Epithelial cell of alveolus of lung (primary cell): ENCODE data around the gene EAF2. TPM values are rescaled to one million over a fixed set of nuclear protein-coding genes. Genes with fewer than 3 reads are reported as not detected.

ENCODE experiments used
- total RNA-seq: library from RNA; depleted of rRNA; stranded (reverse); fragments of >200 nt; gene quantifications from 2 replicates; pipeline ENCODE4 v1.2.1, GENCODE V29; 2015

Gene EAF2
- total RNA-seq = 1.6 TPM in 1 of 2 replicates, not detected in the other

DNA sequence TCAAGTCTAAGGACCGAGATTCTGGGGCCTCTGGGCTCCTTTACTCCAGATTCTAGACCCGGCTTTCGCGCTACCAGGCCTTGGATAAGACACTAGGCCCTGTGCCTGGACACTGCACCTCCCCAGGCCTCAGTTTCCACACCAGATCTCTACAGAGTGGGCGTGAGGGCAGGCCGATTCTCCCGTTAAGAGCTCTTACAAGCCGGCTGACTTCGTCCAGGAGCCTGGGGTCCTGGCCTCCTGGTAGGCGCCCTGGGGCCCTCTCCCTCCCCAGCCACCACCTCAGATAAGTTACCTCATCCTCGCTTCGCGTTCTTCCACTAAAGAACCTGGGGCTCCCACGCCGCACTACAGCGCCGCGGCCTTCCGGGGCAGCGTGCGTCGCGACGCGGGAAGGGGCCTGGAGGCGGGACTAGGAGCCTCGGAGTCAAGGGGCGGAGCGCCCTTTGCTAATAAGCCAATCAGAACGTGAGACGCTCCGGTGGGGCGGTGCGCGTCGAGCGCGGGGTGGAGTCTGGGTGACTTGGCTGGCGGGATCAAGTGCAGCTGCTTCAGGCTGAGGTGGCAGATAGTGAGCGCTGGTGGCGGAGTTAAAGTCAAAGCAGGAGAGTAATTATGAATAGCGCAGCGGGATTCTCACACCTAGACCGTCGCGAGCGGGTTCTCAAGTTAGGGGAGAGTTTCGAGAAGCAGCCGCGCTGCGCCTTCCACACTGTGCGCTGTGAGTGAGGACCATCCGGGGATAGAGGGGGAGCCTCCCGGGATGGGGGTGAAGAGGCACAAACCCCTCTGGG, at the start of gene EAF2, which contains the start of gene IQCB1:
EAF2 (plus strand) TSS at position 539 of the 794 bp plus-strand sequence; CDS start at position 616, 77 bp downstream.
IQCB1 (minus strand) TSS at position 390 of the 794 bp plus-strand sequence. CDS start 6,100 bp downstream, outside the sequence.

GRCh38 chr3:121894301-121894990, 59.4 kb downstream of the EAF2 start, which contains the start of gene SLC15A2:
SLC15A2 (plus strand) TSS chr3:121894401; CDS start chr3:121894477, 76 bp downstream.

Other genes starting within 250 kb of the EAF2 start
- gene FBXO40, start 241.8 kb upstream of the EAF2 start, total RNA-seq = not detected in 2 replicates
- 0.80 and 1.9 TPM in 2 replicates for gene HCLS1, start 174.3 kb upstream of the EAF2 start, total RNA-seq
- 19.8 and 38.4 TPM in 2 replicates for gene GOLGB1, start 85.5 kb upstream of the EAF2 start, total RNA-seq
- 9.3 and 9.7 TPM in 2 replicates for gene IQCB1, start 149 bp upstream of the EAF2 start, total RNA-seq
- gene SLC15A2, start 59.2 kb downstream of the EAF2 start, total RNA-seq = under 0.01 TPM in 1 of 2 replicates, not detected in the other
- gene ILDR1, start 187.0 kb downstream of the EAF2 start, total RNA-seq = not detected in 2 replicates
- not detected in 2 replicates for gene CD86, start 220.2 kb downstream of the EAF2 start, total RNA-seq